ENCODE results near the gene ATP2C2.
"Not testable (repeated sequence)": the region's sequence is repeated elsewhere in the genome, so short reads cannot be mapped to it uniquely, and the experiment has no call there.

ATP2C2 gene

DNA sequence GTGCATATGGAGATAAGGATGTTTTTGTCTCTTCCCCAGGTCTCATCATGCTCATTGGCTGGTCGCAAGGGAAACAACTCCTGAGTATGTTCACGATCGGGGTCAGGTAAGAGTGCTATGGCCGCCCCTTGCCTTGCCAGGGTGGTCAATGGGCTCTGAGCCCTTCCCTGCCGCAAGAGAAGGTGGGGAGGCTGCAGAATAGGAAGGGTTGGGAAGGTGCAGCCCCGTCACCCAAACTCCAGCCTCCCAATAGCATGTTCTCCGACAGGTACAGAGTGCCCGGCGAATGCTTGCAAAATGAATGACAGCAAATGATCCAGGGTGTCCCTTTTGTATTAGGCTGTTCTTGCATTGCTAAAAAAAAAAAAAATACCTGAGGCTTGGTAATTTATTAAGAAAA, 57.4 kb downstream of the ATP2C2 start:
- DNase-seq, result no peak

DNA sequence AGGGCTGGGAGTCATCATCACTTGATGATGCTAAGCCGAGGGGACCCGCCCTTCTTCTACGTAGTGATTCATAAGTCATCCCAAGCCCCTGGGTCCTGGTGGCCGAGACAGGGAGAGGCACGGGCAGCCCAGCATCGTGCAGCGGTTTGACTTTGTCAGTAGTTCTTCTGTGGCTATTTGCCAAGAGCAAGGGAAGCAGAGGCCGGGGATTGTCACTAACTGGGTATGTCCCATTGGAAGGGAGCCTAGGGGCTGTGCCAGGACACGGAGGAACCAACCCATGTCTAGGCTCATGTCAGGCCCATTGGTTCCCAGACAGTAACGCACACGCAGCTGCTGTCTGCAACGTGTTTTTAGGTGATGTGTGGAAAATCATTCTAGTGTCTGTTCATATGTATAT, 58.5 kb downstream of the ATP2C2 start:
- DNase-seq, result no peak

DNA sequence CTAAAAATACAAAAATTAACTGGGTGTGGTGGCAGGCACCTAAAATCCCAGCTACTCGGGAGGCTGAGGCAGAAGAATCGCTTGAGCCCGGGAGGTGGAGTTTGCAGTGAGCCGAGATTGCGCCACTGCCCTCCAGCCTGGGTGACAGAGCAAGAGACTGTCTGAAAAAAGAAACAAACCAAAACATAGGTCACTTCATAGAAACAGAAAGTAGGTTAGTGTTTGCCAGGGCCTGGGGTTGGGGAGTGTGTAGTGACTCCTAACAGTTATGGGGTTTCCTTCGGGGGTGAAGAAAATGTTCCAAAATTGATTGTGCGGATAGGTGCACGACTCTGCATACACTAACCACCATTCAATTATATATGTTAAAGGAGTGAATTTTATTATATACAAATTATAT, 59.2 kb downstream of the ATP2C2 start:
- no peak for DNase-seq

GRCh38 chr16:84430860-84431259, 62.5 kb downstream of the ATP2C2 start:
- DNase-seq, result no peak

- DNase-seq, result peak; percentile 16
Observed at GRCh38 chr16:84434800-84435199, 66.5 kb downstream of the ATP2C2 start.

- DNase-seq, result no peak
Observed at GRCh38 chr16:84436196-84436595, 67.9 kb downstream of the ATP2C2 start.

DNA sequence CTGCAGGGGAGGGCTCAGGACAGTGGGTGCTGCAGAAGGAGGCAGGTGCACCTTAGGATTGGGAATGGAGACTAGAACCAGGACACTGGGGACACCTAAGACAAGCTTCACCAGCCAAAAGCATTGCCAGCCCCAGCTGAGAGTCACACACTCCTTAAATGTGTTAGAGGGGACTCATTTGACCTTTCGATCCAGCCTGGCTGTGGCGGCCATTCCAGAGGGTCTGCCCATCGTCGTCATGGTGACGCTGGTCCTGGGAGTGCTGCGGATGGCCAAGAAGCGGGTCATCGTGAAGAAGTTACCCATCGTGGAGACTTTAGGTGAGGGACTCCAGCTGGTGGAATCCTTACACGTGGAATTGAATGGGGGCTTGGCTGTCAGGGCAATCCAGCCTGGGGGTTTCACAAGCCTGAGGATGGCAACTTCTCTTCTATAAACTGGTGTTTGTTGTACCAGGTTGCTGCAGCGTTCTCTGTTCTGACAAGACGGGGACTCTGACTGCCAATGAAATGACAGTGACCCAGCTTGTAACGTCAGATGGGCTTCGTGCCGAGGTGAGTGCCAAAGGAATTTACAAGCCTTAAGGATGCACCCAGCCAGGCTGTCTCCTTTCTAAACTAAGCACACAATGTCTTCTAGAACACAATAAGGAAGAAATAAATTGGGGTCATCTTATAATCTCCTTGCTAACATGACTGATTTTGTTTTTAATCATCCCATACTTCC, 70.8 kb downstream of the ATP2C2 start:
- no peak for DNase-seq

DNA sequence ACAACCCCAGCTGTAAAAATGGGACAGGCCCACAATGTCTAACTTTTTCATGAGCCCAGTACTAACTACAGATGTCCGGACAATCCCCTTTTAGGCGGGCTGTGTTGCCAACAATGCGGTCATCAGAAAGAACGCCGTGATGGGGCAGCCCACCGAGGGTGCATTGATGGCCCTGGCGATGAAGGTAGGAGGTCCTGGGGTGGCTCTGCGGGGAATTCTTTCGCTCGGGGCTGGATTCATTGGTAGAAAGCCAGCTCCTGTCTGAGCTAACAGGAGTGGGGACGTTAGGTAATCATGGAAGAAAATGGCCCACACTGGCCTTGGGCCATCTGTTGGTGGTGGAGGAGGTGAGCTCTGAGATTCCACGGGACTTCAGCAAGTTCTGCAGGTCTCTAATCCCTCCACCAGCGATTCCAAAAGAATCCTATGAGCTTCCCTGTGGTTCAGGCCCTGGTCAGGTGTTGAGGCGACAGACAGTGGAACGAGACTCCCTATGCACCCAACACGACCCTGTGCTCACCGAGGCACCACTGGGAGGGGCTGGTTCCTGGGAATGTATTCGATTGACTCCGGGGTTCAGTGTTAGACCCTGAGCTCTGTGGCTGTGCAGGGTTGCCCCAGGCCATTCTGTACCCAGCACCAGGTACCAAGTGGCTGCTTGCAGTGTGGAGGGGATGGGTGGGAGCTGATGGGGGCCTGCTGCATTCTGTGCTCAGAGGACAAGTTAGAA, 74.2 kb downstream of the ATP2C2 start:
- DNase-seq, result no peak

- no peak for DNase-seq
Observed at GRCh38 chr16:84443166-84443802, 74.9 kb downstream of the ATP2C2 start.

- no peak for DNase-seq
Observed at GRCh38 chr16:84444476-84444875, 76.1 kb downstream of the ATP2C2 start.

- DNase-seq, result no peak
Observed at GRCh38 chr16:84446084-84446483, 77.7 kb downstream of the ATP2C2 start.

DNA sequence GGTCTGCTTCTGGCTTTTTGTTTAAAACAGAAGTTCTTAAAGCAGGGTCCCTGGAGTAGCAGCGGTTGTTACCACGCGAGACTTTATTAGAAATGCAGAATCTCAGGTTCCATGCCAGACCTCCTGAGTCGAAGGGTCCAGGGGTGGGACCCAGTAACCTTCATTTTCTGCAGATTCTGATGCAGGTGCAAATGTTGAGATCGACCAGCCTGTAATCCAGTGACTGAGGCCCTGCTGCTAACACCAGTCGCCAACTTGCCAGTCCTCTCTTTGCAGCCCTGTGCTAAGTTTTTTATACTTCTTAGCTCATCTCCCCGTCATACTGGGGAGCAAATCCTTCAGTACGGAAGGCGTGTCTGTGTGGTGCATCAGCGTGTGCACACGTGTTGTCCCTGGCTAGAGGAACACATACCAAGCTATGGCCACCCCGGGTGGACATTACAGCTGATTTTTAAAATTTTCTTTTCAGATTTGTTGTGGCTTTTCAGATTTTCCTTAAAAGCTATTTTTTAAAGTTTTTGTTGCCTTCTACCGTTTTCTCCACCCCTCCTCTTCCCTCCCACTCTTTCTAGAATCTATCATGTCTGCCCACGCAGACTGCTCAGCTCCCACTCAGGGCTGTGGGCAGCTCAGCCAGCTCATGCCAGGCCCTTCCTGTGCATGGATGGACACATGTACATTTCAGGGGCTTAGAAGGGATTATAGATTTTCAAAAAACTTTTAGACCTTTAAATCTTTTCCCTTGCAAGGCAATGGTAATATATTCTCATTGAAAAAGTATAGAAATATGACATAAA, 78.5 kb downstream of the ATP2C2 start:
- no peak for DNase-seq

DNA sequence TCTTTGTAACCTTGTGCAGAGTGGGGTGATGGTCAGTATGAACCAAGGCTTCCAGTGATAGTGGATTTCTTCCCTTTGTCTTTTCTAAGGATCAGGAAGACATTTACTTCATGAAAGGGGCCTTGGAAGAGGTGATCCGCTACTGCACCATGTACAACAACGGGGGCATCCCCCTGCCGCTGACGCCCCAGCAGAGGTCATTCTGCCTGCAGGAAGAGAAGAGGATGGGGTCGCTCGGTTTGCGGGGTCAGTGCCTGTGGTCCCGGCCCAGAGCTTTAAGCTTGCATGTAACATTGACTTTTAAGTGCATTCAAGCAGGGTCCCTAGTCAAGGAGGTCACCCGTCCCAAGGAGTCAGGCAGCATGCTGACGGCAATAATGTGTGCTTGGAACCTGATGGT, 80.1 kb downstream of the ATP2C2 start:
- no peak for DNase-seq

DNA sequence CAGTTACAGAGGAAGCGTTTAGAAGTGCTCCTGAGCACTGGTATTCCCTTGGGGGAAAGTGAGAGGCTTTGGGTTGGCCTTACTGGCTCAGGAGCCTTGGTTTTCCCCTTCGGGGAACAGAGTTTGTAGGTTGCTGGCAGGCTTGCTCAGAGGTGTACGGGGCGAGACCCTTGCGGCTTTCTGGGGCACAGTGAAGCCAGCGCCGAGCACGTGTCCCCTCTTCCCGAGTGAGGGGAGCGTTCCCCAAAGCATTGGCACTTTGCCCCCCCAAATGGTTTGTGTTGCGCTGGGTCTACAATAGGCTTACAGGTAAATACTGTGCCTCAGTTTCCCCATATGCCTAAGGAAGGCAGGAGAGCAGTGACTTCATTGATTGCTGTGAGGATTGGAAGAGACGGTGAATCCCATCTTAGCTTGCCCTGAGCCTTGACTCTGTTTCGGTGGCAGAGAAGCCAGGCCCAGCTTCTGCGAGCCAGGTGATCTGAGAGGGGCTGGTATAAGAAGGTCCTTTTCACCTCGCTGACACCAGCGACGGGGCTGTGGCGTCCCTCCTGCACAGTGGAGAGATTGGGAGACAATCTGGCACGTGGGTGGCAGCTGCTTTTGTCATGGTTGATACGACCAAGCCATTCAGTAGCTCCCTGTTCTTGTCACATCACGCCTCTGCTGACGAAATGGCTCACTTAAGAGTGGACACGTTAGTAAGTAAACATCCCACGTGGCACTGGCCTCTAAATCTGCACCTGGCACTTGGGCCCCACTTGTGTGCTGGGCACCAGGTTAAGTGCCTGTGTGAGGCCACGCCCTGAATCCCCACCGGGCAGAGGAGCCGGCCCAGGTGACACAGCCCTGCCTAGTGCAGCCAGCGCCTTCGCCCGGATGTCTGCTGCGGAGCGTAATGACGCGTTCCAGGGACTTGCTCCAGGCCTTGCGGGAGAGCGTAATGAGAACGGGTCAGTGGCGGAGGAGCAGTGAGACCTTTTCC, 81.1 kb downstream of the ATP2C2 start:
- peak; percentile 61 for DNase-seq

DNA sequence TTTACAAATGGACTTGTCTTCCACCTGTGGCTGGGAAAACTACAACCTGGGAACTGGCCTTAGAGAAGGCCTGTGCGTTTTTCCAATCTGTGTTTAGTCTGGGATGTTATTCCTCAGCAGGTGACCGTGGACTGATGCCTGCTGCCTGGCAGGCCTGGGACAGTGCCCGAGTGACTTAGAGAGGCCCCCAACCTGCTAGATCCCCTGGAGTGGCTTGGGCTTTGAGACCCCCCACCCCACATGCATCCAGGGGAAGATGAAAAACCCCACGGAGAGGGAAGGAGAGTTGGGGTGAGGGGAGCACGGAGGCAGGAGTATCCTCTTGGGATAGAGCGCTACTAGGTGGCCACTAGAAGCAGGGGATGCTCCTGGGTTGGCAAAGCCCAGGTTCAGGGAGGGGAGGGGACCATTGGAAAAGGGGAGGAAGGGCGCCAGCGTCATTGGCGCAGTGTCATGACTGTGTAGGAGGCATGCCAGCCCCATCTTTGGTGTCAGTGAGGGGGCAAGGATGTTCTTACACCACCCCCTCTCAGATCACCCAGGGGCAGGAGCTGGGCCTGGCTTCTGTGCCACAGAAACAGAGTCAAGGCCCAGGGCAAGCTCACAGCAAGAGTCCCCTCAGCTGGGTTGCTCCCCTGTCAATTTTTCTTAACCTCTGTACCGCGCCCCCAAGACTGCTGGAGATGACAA, 82.0 kb downstream of the ATP2C2 start:
- DNase-seq, result no peak

- DNase-seq, result not testable (repeated sequence)
Observed at GRCh38 chr16:84451010-84451676, 82.8 kb downstream of the ATP2C2 start.

DNA sequence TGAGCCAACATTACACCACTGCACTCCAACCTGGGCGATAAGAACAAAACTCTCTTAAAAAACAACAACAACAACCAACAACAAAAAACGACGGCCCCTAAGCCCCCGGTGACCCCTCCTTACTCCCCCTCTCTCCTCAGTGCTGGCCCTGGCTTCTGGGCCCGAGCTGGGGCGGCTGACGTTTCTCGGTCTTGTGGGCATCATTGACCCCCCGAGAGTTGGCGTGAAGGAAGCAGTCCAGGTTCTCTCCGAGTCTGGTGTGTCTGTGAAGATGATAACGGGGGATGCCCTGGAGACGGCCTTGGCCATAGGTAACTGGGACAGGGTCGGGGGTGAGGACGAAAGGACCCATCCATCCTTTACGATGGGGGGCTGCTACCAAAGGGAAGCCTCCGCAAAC, 83.4 kb downstream of the ATP2C2 start:
- no peak for DNase-seq

DNA sequence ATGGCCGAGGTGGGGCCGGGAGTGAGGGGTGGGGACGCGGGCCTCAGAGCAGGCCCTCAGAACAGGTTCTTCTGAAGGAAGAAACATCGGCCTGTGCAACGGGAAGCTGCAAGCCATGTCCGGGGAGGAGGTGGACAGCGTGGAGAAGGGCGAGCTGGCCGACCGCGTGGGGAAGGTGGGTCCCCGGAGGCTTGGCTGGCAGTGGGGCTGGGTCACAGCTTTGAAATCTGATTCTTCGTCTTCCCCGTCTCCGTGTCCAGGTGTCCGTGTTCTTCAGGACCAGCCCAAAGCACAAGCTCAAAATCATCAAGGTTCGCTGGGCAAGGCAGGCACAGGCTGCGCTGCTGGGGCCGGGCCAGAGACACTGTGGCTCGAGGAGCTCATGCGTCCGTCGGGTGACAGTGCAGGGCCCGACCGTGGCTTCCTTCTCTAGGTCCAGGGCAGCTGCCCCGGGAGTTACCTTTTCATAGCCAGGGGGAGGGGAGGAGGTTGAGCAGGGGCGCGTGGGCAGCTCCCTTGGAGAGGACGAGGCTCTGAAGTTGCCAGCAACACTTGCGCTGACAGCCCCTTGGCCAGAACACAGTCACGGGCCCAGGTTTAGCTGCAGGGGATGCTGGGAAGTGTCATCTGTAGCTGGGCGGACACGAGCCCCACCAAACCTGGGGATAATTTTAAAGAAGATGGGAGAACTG, 84.9 kb downstream of the ATP2C2 start:
- DNase-seq, result no peak

GRCh38 chr16:84454611-84455010, 86.3 kb downstream of the ATP2C2 start:
- DNase-seq, result no peak

DNA sequence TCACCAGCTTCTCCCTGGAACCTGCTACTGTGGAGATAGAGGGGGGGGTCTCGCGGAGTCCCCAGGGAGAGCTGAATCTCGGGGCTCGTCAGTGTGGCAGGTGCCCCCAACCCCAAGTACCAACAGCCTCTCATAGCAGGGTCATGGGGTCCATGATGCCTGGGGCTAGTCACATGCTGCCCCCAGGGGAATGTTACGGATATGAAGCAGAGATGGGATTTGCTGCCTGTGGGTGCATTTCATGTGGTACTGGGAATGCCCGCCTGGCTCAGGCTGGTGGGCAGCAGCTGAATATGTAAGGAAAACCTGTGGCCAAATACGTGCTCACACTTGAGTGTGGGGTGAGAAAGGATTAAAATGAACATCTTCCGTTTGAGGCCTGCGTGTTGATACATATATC, 86.7 kb downstream of the ATP2C2 start:
- no peak for DNase-seq

Measured in NCI-H345 (cell line).